Activated T-cell treated with anti-CD3 and anti-CD28 coated beads, Interleukin-2, amount 50 U/mL, for 72 hours (primary cell): Measurements from ENCODE around the gene AKR1C1. TPM values are rescaled to one million over a fixed set of nuclear protein-coding genes. Genes with fewer than 3 reads are reported as not detected.
"Not testable (repeated sequence)": the region's sequence is repeated elsewhere in the genome, so short reads cannot be mapped to it uniquely, and the experiment has no call there.

ENCODE experiments used
- ATAC-seq, 2 donors: fragments of 150-1000 bp; cut with Tn5 transposase; replicated peaks in 1 of 2; 2 replicates each; pipeline ENCODE4 v1.10.0; 2021; ENCODE audit warnings: moderate library complexity in 2 of 2, mild to moderate bottlenecking in 1 of 2
- DNase-seq, 2 donors: peaks; one replicate each; pipeline ENCODE4 v3.0.0; 2021 to 2022; ENCODE audit warnings: mixed read lengths in 1 of 2
- H3K27ac Mint-ChIP-seq: one replicate; pipeline ENCODE4 v1.8.0; 2022; ENCODE audit warnings: mild to moderate bottlenecking, moderate library complexity, mixed read lengths
- H3K27me3 Mint-ChIP-seq: one replicate; pipeline ENCODE4 v1.8.0; 2022; ENCODE audit warnings: low read depth, mixed read lengths
- H3K36me3 Mint-ChIP-seq, 2 donors: one replicate each; pipeline ENCODE4 v1.8.0; 2022; ENCODE audit warnings: mixed read lengths in 2 of 2, mild to moderate bottlenecking in 1 of 2; ENCODE audit not compliant: insufficient read depth in 2 of 2
- H3K4me1 Mint-ChIP-seq: one replicate; pipeline ENCODE4 v1.8.0; 2022; ENCODE audit warnings: low read depth, mixed read lengths
- H3K4me3 Mint-ChIP-seq, 2 donors: one replicate each; pipeline ENCODE4 v1.8.0; 2022; ENCODE audit warnings: mild to moderate bottlenecking in 2 of 2, mixed read lengths in 2 of 2, moderate library complexity in 2 of 2
- H3K9me3 Mint-ChIP-seq, 2 donors: one replicate each; pipeline ENCODE4 v1.8.0; 2022; ENCODE audit warnings: mixed read lengths in 2 of 2
- total RNA-seq, 2 donors: library from RNA; stranded (reverse); gene quantifications; one replicate each; pipeline ENCODE4 v1.2.3, GENCODE V29; 2022

AKR1C1 gene
- total RNA-seq, 2 donors from 2014 or later: 0.60 to 2.7 TPM

DNA sequence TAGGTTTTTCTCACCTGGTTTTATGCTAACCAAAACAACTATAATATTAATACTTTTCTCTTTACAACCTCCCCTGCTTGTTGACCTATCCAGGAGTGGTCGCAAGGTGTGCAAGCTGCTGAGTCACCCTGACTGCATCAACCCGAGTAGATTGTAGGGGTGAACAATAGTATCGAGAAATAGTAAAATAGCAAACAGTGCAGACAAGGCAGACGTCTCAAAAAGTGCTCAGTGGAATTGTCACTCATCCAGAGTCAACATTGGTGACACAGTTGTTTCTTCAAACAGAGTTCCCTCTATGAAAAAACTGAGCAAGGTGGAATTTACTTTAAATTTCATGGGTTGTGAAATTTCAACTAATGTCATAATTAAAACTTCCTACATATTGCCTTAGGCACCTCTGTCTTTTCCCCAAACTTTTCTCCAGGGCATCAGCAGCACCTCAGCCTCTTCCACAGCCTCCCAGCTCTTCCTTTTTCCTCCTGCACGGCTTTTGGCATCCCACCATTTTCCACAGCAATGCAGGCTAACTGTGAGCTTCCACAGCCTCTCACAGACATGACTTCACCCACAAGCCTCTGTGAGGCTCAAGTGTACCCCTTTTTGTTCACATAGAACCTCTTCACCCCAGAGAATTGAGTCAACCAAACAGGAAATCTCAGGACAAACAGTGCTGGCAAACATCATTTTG is 6.1 kb upstream of the AKR1C1 start:
- not testable (repeated sequence) for H3K36me3 Mint-ChIP-seq, H3K4me1 Mint-ChIP-seq, H3K4me3 Mint-ChIP-seq, H3K27ac Mint-ChIP-seq, ATAC-seq, H3K27me3 Mint-ChIP-seq, DNase-seq, H3K9me3 Mint-ChIP-seq

DNA sequence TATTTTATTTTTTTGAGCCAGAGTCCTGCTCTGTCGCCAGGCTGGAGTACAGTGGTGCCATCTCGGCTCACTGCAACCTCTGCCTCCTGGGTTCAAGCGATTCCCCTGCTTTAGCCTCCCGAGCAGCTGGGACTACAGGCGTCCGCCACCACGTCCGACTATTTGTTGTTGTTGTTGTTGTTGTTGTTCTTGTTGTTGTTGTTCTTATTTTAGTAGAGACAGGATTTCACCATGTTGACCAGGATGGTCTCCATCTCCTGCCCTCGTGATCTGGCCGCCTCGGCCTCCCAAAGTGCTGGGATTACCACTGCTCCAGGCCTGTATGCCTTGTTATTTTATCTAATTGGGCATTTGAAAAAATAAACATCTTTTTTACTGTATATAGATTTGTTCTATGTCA is 1.7 kb upstream of the AKR1C1 start:
- not testable (repeated sequence) for H3K4me1 Mint-ChIP-seq, H3K27me3 Mint-ChIP-seq, H3K4me3 Mint-ChIP-seq, H3K27ac Mint-ChIP-seq, DNase-seq, ATAC-seq, H3K9me3 Mint-ChIP-seq, H3K36me3 Mint-ChIP-seq

DNA sequence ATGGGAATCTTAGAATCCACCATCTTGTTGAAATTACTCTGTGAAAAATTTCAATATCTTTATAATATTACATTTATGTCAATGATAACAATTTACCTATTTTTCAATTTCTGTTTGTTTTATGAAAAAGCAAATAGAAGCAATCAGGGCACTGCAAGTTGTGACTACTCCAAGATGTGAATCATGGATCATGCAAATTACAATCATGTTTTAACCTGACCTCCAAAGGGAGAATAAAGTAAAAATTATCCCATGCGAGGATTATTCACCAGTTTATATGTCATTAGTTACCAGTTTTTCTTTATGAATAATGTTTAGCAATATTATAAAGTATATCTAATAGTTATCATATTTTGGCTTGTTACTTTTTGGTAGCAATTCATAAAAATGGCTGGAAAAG is 907 bp upstream of the AKR1C1 start:
- ATAC-seq, H3K27ac Mint-ChIP-seq, H3K4me1 Mint-ChIP-seq, H3K27me3 Mint-ChIP-seq, DNase-seq, H3K36me3 Mint-ChIP-seq, H3K4me3 Mint-ChIP-seq, H3K9me3 Mint-ChIP-seq: not testable (repeated sequence)

DNA sequence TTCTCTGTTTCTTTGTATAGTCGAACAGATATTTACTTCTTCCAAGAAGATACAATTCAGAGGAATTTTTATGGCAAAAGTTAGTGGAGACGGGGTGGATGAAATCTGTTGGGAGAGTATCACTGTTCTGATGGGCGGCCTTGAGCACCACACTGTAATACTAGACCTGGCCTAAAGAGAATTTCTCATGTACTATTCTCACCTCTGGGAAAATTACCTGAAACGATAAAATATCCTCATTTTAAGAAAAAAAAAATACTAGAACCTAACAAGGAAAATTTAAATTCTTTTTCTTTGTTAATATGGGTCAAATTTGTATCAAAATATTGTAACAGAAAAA is 570 bp downstream of the AKR1C1 start:
- H3K27me3 Mint-ChIP-seq, ATAC-seq, H3K4me3 Mint-ChIP-seq, H3K27ac Mint-ChIP-seq, H3K36me3 Mint-ChIP-seq, DNase-seq, H3K4me1 Mint-ChIP-seq, H3K9me3 Mint-ChIP-seq: not testable (repeated sequence)

DNA sequence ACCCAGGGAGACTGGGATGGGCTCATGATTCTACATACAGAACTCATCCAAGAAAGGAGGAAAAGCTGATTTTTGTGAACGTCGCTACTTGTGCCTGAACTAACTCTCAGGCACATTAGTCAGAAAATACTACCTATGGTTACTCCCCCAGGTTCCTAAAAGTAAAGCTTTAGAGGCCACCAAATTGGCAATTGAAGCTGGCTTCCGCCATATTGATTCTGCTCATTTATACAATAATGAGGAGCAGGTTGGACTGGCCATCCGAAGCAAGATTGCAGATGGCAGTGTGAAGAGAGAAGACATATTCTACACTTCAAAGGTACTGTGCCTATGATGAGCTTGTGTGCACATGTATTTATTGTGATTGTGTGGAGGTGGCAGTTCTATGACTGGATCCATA is 2.5 kb downstream of the AKR1C1 start:
- DNase-seq, H3K9me3 Mint-ChIP-seq, H3K27ac Mint-ChIP-seq, ATAC-seq, H3K4me3 Mint-ChIP-seq, H3K27me3 Mint-ChIP-seq, H3K36me3 Mint-ChIP-seq, H3K4me1 Mint-ChIP-seq: not testable (repeated sequence)

DNA sequence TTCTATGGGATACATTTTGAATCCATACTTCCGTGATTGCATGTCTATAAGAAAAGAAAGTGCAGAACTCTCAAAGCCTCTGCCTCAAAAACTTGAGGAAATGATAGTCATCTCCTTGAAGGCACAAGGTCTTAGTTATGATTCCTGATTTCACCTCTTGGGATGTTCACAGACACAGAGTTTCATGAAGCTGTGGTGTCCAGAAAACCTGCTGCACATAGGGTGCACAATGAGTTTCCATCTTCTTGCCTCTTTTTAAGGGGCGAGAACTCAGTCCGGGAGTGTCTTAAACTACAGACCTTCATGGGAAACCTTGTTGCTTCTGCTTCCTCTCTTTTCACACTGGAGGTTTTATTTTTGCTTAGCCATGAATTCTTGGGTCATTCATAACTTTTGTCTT is 4.0 kb downstream of the AKR1C1 start:
- not testable (repeated sequence) for ATAC-seq, H3K4me1 Mint-ChIP-seq, H3K4me3 Mint-ChIP-seq, H3K27ac Mint-ChIP-seq, H3K27me3 Mint-ChIP-seq, H3K9me3 Mint-ChIP-seq, DNase-seq, H3K36me3 Mint-ChIP-seq

DNA sequence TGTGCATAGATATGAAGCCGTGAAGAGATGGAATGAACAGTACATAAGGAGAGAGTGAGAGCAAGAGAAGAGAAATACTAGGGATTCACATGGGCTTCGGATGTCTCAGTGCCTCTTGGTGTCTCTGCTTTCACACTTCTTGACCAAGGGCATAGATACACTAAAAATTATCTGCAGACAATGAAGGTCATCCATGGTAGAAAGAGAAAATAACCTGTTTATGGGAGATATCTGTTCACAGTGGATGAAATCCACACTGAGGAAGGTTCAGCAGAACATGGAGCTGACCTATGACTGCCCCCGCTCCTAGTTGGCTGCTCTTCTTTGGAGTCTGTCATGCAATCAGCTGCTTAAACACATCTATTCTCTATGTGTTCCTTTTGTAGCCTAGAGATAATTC is 6.1 kb downstream of the AKR1C1 start:
- not testable (repeated sequence) for H3K27ac Mint-ChIP-seq, ATAC-seq, H3K9me3 Mint-ChIP-seq, DNase-seq, H3K4me1 Mint-ChIP-seq, H3K27me3 Mint-ChIP-seq, H3K4me3 Mint-ChIP-seq, H3K36me3 Mint-ChIP-seq

DNA sequence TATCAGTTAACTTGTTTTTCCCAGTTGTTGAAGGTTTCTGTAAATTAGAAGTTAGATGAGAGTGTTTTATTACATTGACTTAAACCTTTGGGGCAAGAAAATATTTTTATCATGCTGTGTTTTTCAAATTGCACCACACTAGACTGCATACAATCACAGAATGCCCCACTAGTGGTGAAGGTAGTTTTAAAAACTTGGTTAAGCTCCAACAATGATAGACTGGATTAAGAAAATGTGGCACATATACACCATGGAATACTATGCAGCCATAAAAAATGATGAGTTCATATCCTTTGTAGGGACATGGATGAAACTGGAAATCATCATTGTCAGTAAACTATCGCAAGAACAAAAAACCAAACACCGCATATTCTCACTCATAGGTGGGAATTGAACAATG is 7.1 kb downstream of the AKR1C1 start:
- not testable (repeated sequence) for H3K27me3 Mint-ChIP-seq, H3K27ac Mint-ChIP-seq, DNase-seq, H3K4me3 Mint-ChIP-seq, ATAC-seq, H3K4me1 Mint-ChIP-seq, H3K36me3 Mint-ChIP-seq, H3K9me3 Mint-ChIP-seq

DNA sequence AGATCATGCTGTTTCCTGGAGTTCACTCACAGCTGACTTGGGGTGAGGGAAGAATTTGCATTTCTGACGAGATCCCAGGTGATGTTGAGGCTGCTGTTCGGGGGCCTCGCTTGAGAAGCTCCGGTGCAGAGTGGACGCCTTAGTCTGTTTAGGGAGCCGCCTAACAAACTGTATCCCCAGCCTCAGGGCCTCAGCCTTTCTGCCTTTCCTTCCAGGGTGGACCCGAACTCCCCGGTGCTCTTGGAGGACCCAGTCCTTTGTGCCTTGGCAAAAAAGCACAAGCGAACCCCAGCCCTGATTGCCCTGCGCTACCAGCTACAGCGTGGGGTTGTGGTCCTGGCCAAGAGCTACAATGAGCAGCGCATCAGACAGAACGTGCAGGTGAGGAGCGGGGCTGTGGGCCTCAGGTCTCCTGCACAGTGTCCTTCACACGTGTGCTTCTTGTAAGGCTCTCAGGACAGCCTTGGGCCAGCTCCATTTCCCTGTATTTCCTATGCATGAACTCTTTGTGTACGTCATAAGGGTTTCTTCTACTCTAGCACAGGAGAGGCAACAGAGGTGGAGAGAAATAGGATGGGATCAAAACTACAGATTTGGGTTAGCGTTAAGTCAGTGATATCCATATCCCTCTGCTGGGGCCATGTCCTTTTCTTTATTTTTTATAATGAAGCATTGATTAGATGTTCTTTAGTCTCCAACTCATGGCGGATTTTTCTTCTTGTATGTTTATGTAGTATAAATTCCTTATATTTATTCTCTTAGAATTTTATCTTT is 9.3 kb downstream of the AKR1C1 start:
- H3K4me3 Mint-ChIP-seq, H3K9me3 Mint-ChIP-seq, H3K36me3 Mint-ChIP-seq, ATAC-seq, DNase-seq, H3K27ac Mint-ChIP-seq, H3K27me3 Mint-ChIP-seq, H3K4me1 Mint-ChIP-seq: not testable (repeated sequence)

DNA sequence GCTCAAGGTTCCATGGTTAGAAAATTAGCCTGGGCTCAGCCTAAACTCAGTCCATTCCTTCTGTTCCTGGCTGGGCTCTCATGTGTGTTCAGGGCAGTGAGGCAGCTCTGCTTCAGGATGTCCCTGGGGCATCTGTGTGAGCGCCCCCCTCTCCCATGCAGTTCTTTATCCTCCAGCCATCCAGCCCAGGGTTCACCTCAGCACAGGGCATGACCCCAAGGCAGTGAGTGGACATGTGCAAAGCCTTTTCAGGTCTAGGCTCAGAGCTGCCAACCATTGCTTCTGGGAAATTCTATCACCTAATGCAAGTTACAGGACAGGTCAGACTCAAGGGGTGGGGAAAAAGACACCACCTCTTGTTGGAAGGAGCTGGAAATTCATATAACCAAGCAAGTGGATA is 10.1 kb downstream of the AKR1C1 start:
- H3K27ac Mint-ChIP-seq, H3K36me3 Mint-ChIP-seq, H3K9me3 Mint-ChIP-seq, H3K4me3 Mint-ChIP-seq, H3K4me1 Mint-ChIP-seq, DNase-seq, ATAC-seq, H3K27me3 Mint-ChIP-seq: not testable (repeated sequence)

DNA sequence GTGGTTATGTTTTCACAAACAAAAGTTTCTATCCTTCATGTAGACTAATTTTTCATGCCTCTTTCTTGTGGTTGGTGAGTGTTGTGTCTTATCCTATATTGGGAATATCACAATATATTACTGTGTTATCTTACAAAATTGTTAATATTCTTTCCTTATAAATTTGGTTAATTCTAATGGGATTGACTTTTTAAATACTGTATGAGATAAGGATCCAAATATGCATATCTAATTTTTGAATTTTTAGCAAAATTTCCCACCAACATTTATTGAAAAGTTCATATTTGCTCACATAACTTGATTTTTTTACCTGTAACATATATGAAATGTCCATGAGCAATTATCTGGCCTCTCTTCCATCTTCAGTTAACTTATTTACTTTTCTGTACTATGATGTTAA is 11.2 kb downstream of the AKR1C1 start:
- H3K4me3 Mint-ChIP-seq, DNase-seq, H3K27me3 Mint-ChIP-seq, H3K27ac Mint-ChIP-seq, H3K36me3 Mint-ChIP-seq, H3K9me3 Mint-ChIP-seq, H3K4me1 Mint-ChIP-seq, ATAC-seq: not testable (repeated sequence)

DNA sequence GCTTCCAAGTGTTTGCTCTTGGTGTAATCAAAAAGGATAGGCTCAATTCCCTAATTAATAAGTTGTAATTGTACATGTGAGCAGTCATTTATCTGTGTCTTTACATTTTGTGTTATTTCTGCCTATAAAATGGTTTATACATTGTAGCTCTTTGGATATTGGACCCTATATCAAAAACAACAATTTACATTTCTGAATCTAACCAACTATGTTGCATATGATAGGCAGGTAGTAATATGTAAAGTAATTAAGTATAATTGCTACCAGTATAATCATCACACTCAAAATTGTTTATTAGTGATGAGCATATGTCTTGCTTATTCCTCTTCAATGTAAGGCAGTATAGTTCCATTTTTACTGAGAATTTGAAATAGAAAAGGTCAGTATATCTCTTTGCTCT is 13.8 kb downstream of the AKR1C1 start:
- no peak for DNase-seq
- Mint-ChIP-seq H3K36me3 (no peaks in the 10 kb centered on the region), H3K4me3 (no peak overlapping the region), H3K9me3 (no peaks in the 10 kb centered on the region), H3K27ac (no peak overlapping the region), H3K27me3 (no peaks in the 10 kb centered on the region), H3K4me1 (no peaks in the 10 kb centered on the region)
- no peak for ATAC-seq

DNA sequence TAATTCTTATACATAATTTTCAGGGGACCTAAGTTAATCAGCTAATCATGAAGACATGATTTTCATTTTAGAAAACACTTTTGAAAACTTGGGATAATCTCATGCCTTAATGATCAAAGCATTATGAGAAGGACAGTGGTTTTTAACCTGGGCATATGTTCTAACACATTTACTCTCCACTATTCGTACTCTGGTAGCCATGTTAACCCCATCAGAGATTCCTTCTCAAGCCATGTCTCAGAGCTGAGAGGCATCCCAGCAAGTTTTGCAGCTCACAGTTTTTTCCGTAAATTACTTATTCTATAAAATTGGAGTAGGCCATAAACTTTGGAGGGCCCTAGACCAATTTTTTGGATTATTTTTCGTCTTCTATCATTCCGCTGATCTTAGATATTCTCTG is 15.7 kb downstream of the AKR1C1 start:
- DNase-seq: no peak
- H3K36me3 Mint-ChIP-seq: no peaks in the 10 kb centered on the region
- H3K27me3 Mint-ChIP-seq: no peaks in the 10 kb centered on the region
- no peak overlapping the region for H3K4me3 Mint-ChIP-seq
- no peaks in the 10 kb centered on the region for H3K9me3 Mint-ChIP-seq
- H3K27ac Mint-ChIP-seq: no peak overlapping the region
- ATAC-seq: no peak
- no peaks in the 10 kb centered on the region for H3K4me1 Mint-ChIP-seq

DNA sequence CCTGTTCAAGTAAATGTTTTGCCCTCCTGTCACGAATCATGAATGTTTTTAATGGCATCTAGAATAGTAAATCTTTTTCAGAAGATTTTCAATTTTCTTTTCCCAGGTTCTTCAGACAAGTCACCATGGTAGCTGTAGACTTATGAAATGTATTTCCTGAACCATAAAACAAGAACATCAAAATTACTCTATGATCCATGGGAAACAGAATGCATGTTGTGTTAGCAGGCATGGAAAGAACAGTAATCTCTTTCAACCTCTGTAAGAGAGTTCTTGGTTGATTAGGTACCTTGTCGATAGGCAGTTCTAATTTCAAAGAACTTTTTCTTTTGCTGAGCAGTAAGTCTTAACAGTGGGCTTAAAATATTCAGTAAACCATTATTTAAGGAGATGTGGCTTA is 17.6 kb downstream of the AKR1C1 start:
- Mint-ChIP-seq H3K27ac (no peak overlapping the region), H3K27me3 (peaks cover 6% of the 10 kb centered on the region), H3K36me3 (no peaks in the 10 kb centered on the region), H3K4me3 (no peak overlapping the region), H3K9me3 (no peaks in the 10 kb centered on the region), H3K4me1 (no peaks in the 10 kb centered on the region)
- ATAC-seq (no peak), DNase-seq (no peak)
